ENCODE results near the gene CRYGA.

The CRYGA gene

DNA sequence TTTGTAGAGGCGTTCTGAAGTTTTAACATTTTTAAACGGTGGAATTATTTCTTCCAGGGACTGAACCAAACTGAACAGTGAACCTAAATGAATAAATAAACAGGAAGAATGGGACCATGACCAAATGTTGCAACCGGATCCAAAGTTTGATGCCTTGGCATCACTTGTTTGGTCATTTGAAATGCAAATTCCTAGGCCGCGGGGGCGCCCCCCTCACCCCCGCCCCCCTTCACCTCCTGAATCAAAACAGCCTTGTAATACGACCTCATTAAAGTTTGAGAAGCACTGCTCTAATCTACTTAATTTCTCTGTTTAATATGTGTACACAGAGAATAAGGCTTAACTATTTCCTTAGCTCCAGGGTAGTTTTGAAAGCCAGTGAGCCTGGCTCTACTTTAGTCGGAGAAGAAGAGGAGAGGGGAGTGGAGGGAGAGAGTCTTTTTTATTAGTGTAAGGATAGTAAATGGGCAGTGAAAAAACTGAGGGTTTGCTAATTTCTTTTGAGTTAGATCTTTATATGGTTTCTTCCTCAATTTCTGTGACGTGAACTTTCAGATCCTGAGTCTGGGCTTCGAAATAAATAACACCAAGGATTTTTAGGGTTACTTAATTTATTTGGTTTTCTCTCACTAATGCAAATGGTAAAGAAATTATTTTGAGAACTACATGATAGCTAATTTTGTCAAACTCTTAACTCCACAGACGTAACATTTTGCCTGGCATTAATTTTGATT is 20.8 kb upstream of the CRYGA start:
- no peaks in the 10 kb centered on the region for H3K27me3 ChIP-seq (ENCODE audit: control insufficient read depth, insufficient read depth, low read length)
- H3K36me3 ChIP-seq (ENCODE audit: control insufficient read depth, insufficient read depth, low read length), result no peaks in the 10 kb centered on the region
- H3K9ac ChIP-seq (ENCODE audit: low read length), result no peak overlapping the region
- no peaks in the 10 kb centered on the region for H3K4me1 ChIP-seq (ENCODE audit: control insufficient read depth, insufficient read depth, low read length)
- no peak overlapping the region for H3K27ac ChIP-seq (ENCODE audit: low read depth, low read length)
- no peak overlapping the region for H3K4me3 ChIP-seq (ENCODE audit: low read length)

DNA sequence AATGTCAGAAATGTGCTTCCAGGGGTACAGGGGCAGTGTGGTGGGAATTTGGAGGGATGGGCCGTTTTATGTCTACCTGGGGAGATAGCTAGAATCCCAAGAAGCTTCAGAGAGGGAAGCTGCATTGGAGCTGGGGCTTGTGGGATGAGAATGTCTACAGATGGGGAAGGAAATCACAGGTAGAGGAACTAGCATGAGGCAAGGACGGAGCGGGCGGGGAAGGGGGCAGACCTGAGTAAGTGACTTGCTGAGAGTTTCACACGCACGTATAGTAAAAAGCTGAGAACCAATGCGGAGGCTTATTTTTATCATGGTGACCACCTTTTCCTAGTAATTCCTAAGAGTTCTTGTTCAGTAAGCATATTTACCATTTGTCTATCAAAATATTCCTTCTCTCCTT is 20.1 kb upstream of the CRYGA start:
- no peaks in the 10 kb centered on the region for H3K4me1 ChIP-seq (ENCODE audit: control insufficient read depth, insufficient read depth, low read length)

DNA sequence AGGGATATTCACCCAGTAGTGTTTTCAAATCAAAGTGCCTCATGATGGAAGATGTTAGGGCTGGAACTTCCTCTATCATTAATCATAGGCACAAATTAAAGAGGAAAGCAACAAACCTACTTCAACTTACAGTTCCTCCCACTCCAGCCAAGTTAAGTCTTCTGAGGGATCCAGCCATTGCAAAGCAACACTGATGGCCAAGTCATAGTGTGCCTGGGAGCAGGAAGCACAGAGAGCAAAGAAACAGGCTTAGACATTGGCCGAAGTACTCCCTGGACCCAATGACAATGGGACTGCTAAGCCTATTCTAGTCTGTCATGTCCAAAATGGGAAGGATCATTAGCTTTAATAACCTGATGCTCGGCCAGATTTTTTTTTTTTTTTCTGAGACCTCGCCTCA is 19.4 kb upstream of the CRYGA start:
- H3K27ac ChIP-seq (ENCODE audit: low read depth, low read length), result no peak overlapping the region
- no peaks in the 10 kb centered on the region for H3K4me1 ChIP-seq (ENCODE audit: control insufficient read depth, insufficient read depth, low read length)
- H3K4me3 ChIP-seq (ENCODE audit: low read length), result no peak overlapping the region
- H3K27me3 ChIP-seq (ENCODE audit: control insufficient read depth, insufficient read depth, low read length), result no peaks in the 10 kb centered on the region
- H3K9ac ChIP-seq (ENCODE audit: low read length), result no peak overlapping the region
- no peaks in the 10 kb centered on the region for H3K36me3 ChIP-seq (ENCODE audit: control insufficient read depth, insufficient read depth, low read length)

More for the DNA sequence above, 20.1 kb upstream of the CRYGA start:
- H3K9ac ChIP-seq (ENCODE audit: low read length), result no peak overlapping the region
- no peaks in the 10 kb centered on the region for H3K36me3 ChIP-seq (ENCODE audit: control insufficient read depth, insufficient read depth, low read length)
- H3K27ac ChIP-seq (ENCODE audit: low read depth, low read length), result no peak overlapping the region
- no peak overlapping the region for H3K4me3 ChIP-seq (ENCODE audit: low read length)
- no peaks in the 10 kb centered on the region for H3K27me3 ChIP-seq (ENCODE audit: control insufficient read depth, insufficient read depth, low read length)

DNA sequence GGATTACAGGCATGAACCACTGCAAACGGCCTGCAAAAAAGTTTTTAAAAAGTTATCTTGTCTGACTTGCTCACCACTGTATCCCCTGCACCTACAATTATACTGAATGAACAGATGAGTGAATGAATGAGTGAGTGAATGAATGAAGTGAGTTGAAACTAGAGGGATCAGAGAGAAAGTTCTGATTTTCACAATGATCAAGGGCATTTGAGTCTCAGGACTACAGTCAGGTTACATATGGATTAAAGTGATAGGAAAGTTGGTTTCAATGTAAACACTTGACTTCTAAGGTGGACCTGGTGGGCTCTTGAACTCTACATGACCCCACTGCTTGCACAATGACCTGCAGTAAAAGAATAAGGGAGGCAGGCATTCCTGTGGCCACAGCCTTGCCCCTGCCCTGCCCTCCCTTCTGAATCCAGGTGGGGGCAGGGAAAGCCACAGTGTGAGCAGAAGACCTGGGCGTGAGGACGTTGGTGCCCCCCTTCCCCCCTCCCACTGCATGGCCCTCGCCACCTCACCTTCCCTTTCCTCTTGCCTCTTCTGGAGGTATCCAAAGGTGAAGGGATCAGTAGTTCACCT is 15.7 kb upstream of the CRYGA start:
- Histone ChIP-seq H3K4me3 (ENCODE audit: low read length) (no peak overlapping the region), H3K9ac (ENCODE audit: low read length) (no peak overlapping the region), H3K27ac (ENCODE audit: low read depth, low read length) (no peak overlapping the region), H3K36me3 (ENCODE audit: control insufficient read depth, insufficient read depth, low read length) (no peaks in the 10 kb centered on the region), H3K27me3 (ENCODE audit: control insufficient read depth, insufficient read depth, low read length) (no peaks in the 10 kb centered on the region), H3K4me1 (ENCODE audit: control insufficient read depth, insufficient read depth, low read length) (no peaks in the 10 kb centered on the region)

DNA sequence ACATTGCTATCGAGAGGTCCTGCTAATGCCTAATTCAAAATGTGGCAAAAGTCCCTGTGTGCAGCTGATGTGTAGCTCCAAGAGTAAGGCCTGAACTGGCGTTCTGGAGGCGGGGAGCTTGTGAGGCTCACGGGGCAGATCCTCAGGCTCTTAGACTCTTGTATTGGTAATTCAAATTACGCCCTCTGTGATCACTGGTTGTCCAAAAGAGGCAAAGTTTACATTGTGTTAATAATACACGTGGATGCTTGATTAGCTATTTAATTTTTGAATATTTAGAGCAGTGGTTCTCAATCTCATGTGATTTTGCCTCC is 12.4 kb upstream of the CRYGA start:
- Histone ChIP-seq H3K9ac (ENCODE audit: low read length) (no peak overlapping the region), H3K4me1 (ENCODE audit: control insufficient read depth, insufficient read depth, low read length) (no peaks in the 10 kb centered on the region), H3K27ac (ENCODE audit: low read depth, low read length) (no peak overlapping the region), H3K36me3 (ENCODE audit: control insufficient read depth, insufficient read depth, low read length) (no peaks in the 10 kb centered on the region), H3K27me3 (ENCODE audit: control insufficient read depth, insufficient read depth, low read length) (no peaks in the 10 kb centered on the region), H3K4me3 (ENCODE audit: low read length) (no peak overlapping the region)

DNA sequence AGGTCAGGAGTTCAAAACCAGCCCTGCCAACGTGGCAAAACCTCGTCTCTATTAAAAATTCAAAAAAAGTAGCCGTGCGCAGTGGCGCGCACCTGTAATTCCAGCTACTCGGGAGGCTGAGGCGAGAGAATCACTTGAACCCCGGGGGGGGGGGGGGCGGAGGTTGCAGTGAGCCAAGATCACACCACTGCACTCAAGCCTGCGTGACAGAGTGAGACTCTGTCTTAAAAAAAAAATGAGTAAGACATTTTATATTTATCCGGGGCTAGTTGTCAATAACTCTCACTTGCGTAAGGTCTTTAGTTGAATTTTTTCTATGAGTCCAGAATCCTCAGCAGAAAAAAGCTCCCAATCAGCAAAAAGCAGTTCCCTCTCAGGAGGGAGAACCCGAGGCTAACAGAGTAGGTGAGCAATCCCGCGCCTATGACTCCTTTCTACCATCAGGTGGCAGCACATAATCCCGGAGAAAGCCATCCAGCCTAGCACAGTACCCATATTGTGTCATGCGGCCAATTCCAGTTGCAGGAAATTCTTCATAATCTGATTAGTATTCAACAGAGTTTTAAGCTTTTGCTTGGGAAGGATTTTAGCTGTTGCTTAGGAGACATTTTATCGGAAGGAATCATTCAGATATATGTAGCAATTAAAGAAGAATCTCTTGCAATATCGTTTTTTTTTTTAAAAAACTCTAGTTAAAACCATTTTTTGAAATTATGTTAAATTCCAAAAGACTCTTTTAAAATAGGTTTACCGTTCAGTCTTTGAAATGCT is 11.9 kb upstream of the CRYGA start:
- H3K36me3 ChIP-seq (ENCODE audit: control insufficient read depth, insufficient read depth, low read length), result no peaks in the 10 kb centered on the region
- H3K9ac ChIP-seq (ENCODE audit: low read length), result no peak overlapping the region
- H3K27ac ChIP-seq (ENCODE audit: low read depth, low read length), result no peak overlapping the region
- H3K4me1 ChIP-seq (ENCODE audit: control insufficient read depth, insufficient read depth, low read length), result no peaks in the 10 kb centered on the region
- no peak overlapping the region for H3K4me3 ChIP-seq (ENCODE audit: low read length)
- H3K27me3 ChIP-seq (ENCODE audit: control insufficient read depth, insufficient read depth, low read length), result no peaks in the 10 kb centered on the region

DNA sequence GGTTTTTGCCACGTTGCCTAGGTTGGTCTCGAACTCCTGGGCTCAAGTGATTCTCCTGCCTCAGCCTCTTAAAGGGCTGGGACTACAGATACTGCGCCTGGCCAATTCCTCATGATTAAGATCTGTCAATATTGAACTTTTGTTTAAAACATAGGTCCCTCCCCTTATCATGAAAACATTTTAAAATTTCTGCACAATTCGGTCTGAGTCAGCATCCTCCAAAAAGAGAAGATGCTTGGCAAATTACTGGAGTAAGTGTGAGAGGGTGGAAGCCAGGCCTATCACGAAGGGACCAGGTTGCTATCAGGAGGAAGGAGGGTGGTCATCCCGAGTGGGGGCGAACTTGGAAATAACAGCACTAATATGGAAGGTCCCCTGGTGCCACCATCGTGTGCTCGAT is 10.8 kb upstream of the CRYGA start:
- Histone ChIP-seq H3K4me3 (ENCODE audit: low read length) (no peak overlapping the region), H3K27me3 (ENCODE audit: control insufficient read depth, insufficient read depth, low read length) (no peaks in the 10 kb centered on the region), H3K9ac (ENCODE audit: low read length) (no peak overlapping the region), H3K4me1 (ENCODE audit: control insufficient read depth, insufficient read depth, low read length) (no peaks in the 10 kb centered on the region), H3K36me3 (ENCODE audit: control insufficient read depth, insufficient read depth, low read length) (no peaks in the 10 kb centered on the region), H3K27ac (ENCODE audit: low read depth, low read length) (no peak overlapping the region)

DNA sequence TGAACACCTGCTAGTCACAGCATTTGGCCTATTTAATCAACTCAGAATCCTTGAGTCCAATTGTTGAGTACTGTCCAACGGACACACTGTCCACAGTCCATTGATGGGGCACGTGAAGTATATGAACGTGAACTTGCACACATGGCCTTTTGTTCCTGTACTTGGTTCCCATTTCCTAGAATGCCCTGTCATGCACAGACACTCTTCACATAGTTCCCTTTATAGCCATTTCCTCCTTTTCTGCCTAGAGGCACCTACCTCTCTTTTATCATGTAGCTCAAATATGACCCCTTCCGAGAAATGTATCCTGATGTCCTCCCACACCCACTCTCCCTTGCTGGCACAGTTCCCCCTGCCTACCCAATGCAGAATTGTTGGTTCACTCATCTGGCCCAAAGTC is 8.7 kb upstream of the CRYGA start:
- no peaks in the 10 kb centered on the region for H3K36me3 ChIP-seq (ENCODE audit: control insufficient read depth, insufficient read depth, low read length)
- H3K27me3 ChIP-seq (ENCODE audit: control insufficient read depth, insufficient read depth, low read length), result no peaks in the 10 kb centered on the region
- no peak overlapping the region for H3K27ac ChIP-seq (ENCODE audit: low read depth, low read length)
- no peak overlapping the region for H3K9ac ChIP-seq (ENCODE audit: low read length)
- no peaks in the 10 kb centered on the region for H3K4me1 ChIP-seq (ENCODE audit: control insufficient read depth, insufficient read depth, low read length)
- H3K4me3 ChIP-seq (ENCODE audit: low read length), result no peak overlapping the region

DNA sequence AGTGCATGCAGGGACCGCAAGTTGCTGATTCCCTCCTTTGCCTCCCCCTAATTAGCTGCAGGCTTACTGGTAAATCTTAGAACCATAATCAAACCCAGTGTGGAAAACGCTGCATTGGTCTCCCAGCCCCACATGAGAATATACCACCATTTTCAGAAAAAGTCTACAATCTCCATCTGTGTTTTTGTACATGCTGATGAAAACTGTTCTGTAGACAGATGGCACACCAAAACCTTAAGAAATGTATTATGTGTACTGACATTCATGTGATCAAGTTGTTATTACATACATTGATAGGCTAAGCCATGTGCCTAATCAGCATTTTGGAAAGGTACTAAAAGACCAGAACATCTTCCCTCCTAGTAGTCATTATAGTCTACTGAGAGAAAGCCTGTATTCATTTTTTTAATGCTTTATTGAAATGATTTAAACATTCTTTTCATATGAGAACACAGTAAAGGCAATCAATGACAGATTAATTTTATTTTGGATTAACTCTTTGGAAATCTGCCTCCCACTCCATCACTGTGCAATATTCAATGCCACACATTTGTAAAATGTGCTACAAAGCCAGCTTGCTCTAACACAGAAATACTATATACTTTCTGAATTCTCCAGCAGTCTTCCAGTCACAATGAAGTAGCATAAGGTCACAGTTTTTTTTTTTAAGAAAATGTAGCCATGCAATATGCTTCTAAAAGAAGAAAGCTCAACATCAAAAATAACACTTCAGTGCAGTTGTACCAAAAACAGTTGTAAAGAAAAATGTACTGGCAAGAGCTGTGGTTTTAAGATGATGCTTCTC is 1.8 kb upstream of the CRYGA start:
- H3K36me3 ChIP-seq (ENCODE audit: control insufficient read depth, insufficient read depth, low read length), result no peaks in the 10 kb centered on the region
- no peak overlapping the region for H3K4me3 ChIP-seq (ENCODE audit: low read length)
- H3K4me1 ChIP-seq (ENCODE audit: control insufficient read depth, insufficient read depth, low read length), result no peaks in the 10 kb centered on the region
- H3K27ac ChIP-seq (ENCODE audit: low read depth, low read length), result no peak overlapping the region
- H3K9ac ChIP-seq (ENCODE audit: low read length), result no peak overlapping the region
- no peaks in the 10 kb centered on the region for H3K27me3 ChIP-seq (ENCODE audit: control insufficient read depth, insufficient read depth, low read length)

DNA sequence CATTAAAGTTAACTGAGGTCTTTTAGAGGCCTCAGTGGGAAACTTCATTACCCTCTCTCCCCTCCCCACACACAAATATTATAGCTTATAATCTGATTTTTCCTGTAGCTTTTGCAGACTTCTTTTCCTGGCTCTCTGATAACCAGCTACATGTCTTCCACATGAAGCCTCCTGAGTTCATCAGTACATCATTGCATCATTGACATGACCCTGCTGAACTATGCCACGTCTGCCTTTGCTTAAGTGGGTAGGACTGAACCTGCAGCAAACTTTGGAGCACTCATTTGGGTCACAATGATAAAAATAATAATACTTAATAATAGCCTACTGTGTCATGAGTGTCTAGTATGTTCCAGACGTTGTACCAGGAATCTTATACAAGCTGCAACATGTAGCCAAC is 7.0 kb downstream of the CRYGA start:
- Histone ChIP-seq H3K9ac (ENCODE audit: low read length) (no peak overlapping the region), H3K27me3 (ENCODE audit: control insufficient read depth, insufficient read depth, low read length) (no peaks in the 10 kb centered on the region)

DNA sequence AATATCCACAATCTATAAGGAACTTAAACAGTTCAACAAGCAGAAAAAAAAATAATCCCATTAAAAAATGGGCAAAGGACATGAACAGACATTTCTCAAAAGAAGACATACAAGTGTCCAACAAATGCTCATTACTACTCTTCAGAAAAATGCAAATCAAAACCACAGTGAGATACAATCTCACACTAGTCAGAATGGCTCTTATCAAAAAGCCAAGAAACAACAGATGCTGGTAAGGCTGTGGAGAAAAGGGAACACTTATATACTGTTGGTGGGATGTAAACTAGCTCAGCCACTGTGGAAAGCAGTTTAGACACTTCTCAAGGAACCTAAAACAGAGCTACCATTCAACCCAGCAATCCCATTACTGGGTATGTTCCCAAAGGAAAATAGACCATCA is 10.2 kb downstream of the CRYGA start:
- Histone ChIP-seq H3K36me3 (ENCODE audit: control insufficient read depth, insufficient read depth, low read length) (no peaks in the 10 kb centered on the region), H3K27ac (ENCODE audit: low read depth, low read length) (no peak overlapping the region), H3K4me1 (ENCODE audit: control insufficient read depth, insufficient read depth, low read length) (no peaks in the 10 kb centered on the region)

More for the DNA sequence above, 7.0 kb downstream of the CRYGA start:
- Histone ChIP-seq H3K27ac (ENCODE audit: low read depth, low read length) (no peak overlapping the region), H3K4me1 (ENCODE audit: control insufficient read depth, insufficient read depth, low read length) (no peaks in the 10 kb centered on the region), H3K36me3 (ENCODE audit: control insufficient read depth, insufficient read depth, low read length) (no peaks in the 10 kb centered on the region), H3K4me3 (ENCODE audit: low read length) (no peak overlapping the region)

DNA sequence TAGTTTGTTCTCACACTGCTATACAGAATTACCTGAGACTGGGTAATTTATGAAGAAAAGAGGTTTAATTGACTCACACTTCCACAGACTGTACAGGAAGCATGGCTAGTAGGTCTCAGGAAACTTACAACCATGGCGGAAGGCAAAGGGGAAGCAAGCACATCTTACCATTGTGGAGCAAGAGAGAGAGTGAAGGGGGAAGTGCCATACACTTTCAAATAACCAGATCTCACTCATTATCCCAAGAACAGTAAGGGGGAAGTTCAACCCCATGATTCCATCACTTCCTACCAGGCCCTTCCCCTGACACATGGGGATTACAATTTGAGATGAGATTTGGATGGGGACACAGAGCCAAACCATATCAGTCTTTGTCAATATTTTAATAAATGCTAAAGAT is 12.4 kb downstream of the CRYGA start:
- Histone ChIP-seq H3K36me3 (ENCODE audit: control insufficient read depth, insufficient read depth, low read length) (no peaks in the 10 kb centered on the region), H3K9ac (ENCODE audit: low read length) (no peak overlapping the region), H3K27ac (ENCODE audit: low read depth, low read length) (no peak overlapping the region), H3K4me1 (ENCODE audit: control insufficient read depth, insufficient read depth, low read length) (no peaks in the 10 kb centered on the region), H3K4me3 (ENCODE audit: low read length) (no peak overlapping the region), H3K27me3 (ENCODE audit: control insufficient read depth, insufficient read depth, low read length) (no peaks in the 10 kb centered on the region)

More for the DNA sequence above, 10.2 kb downstream of the CRYGA start:
- no peak overlapping the region for H3K4me3 ChIP-seq (ENCODE audit: low read length)
- no peak overlapping the region for H3K9ac ChIP-seq (ENCODE audit: low read length)
- no peaks in the 10 kb centered on the region for H3K27me3 ChIP-seq (ENCODE audit: control insufficient read depth, insufficient read depth, low read length)
